G401 (cell line): ENCODE results near the gene MYO18A. TPM values are rescaled to one million over a fixed set of nuclear protein-coding genes. Genes with fewer than 3 reads are reported as not detected.

Experiments used
- DNase-seq: peaks from one replicate; pipeline ENCODE4 v3.0.0-alpha.2; 2015; ENCODE audit warnings: low spot score
- in situ Hi-C: cut with HindIII; loops from 2 replicates; pipeline ENCODE4 v1.10.0; 2016; ENCODE audit warnings: low sequenced_read_pairs, mixed read lengths
- total RNA-seq: library from RNA; depleted of rRNA; stranded (reverse); fragments of >200 nt; shearing (Covaris generic); gene quantifications from 2 replicates; pipeline ENCODE4 v1.2.3, GENCODE V29; 2014

The MYO18A gene
- total RNA-seq, 1 experiment from 2014 or later, result 42.1 TPM

GRCh38 chr17:29138971-29139691 lies 41.1 kb downstream of the MYO18A start:
- in situ Hi-C loops, result no loop called here
- peak; percentile 83 for DNase-seq

- no peak for DNase-seq
- in situ Hi-C loops, result no loop called here
Observed at GRCh38 chr17:29138184-29138955, 41.8 kb downstream of the MYO18A start.

GRCh38 chr17:29136998-29137730 lies 43.0 kb downstream of the MYO18A start:
- no peak for DNase-seq
- in situ Hi-C loops, result no loop called here

- in situ Hi-C loops, result no loop called here
- DNase-seq, result no peak
Observed at GRCh38 chr17:29135464-29135863, 44.7 kb downstream of the MYO18A start.

GRCh38 chr17:29133121-29133713 lies 47.0 kb downstream of the MYO18A start:
- no peak for DNase-seq
- in situ Hi-C loops, result no loop called here

- in situ Hi-C loops, result no loop called here
- DNase-seq, result no peak
Observed at GRCh38 chr17:29131814-29132682, 48.1 kb downstream of the MYO18A start.

GRCh38 chr17:29129731-29130130 lies 50.5 kb downstream of the MYO18A start:
- in situ Hi-C loops, result no loop called here
- no peak for DNase-seq

- DNase-seq, result no peak
- in situ Hi-C loops, result no loop called here
Observed at GRCh38 chr17:29127840-29128239, 52.4 kb downstream of the MYO18A start.

- no peak for DNase-seq
- in situ Hi-C loops, result no loop called here
Observed at GRCh38 chr17:29126268-29126930, 53.8 kb downstream of the MYO18A start.

GRCh38 chr17:29125651-29126050 lies 54.5 kb downstream of the MYO18A start:
- in situ Hi-C loops, result no loop called here
- no peak for DNase-seq

GRCh38 chr17:29124925-29125273 lies 55.3 kb downstream of the MYO18A start:
- in situ Hi-C loops, result no loop called here
- DNase-seq, result no peak

GRCh38 chr17:29124135-29124924 lies 55.9 kb downstream of the MYO18A start:
- in situ Hi-C loops, result no loop called here

GRCh38 chr17:29123111-29123510 lies 57.1 kb downstream of the MYO18A start:
- in situ Hi-C loops, result no loop called here
- no peak for DNase-seq

More at GRCh38 chr17:29124135-29124924, 55.9 kb downstream of the MYO18A start:
- peak; percentile 88 for DNase-seq

GRCh38 chr17:29121442-29121841 lies 58.8 kb downstream of the MYO18A start:
- DNase-seq, result no peak
- in situ Hi-C loops, result no loop called here

- in situ Hi-C loops, result no loop called here
Observed at GRCh38 chr17:29120433-29120832, 59.8 kb downstream of the MYO18A start.

GRCh38 chr17:29119265-29119664 lies 60.9 kb downstream of the MYO18A start:
- DNase-seq, result no peak
- in situ Hi-C loops, result no loop called here

More at GRCh38 chr17:29120433-29120832, 59.8 kb downstream of the MYO18A start:
- DNase-seq, result no peak
